Occipital lobe (tissue), 2 donors: ENCODE data around the gene TNS1. TPM values are rescaled to one million over a fixed set of nuclear protein-coding genes. Genes with fewer than 3 reads are reported as not detected.
A peak's percentile ranks its signal among the peaks of the same experiment; 100 is the strongest.

ENCODE experiments used
- DNase-seq: peaks from one replicate; lab custom pipeline; 2025; lab: John Stamatoyannopoulos, UW
- total RNA-seq: library from RNA; depleted of rRNA; stranded (reverse); fragments of >200 nt; gene quantifications from one replicate; pipeline ENCODE4 v1.2.3, GENCODE V29; 2014

Gene TNS1
- total RNA-seq, 1 donor from 2014 or later, result 3.1 TPM

DNA sequence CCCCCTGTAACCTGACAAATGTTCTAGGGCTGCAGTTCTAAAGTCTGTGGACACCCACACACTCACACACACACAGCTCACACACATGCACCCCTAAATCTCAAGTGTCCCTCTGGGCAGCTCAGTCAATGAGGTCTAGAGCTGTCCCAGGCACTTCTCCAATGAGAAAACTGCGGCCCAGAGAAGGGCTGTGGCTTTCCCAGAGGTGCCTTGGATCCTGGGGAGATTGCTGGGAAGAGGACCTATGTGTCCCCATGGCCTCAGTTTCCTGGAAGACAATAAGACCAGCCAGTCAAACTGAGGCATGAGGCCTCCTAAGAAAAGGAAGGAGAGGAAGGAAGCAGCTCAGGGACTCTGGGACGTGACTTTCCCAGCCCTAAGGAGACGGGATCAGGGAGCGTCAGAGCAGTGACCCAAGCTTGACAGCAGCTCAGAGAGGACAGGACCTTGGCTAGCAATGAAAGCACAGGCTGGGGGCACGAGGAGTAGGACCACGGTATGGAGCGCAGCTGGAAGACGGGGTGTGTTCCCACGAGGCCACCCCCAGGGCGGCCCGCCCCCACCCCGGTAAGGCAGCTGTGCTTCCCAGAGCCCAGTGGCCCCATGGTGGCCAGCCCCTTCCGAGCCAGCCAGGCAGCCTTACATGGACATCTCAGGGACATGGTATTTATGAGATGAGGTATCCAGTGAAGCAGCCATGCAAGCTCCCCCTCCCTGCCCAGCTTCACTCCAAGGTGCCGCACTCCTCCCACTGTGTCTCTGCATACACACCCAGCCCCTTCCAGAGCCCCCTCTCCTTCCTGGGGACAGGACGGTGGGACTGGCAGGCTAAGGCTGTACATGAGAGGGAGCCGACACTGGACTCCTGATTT lies 46.0 kb downstream of the TNS1 start:
- no peak for DNase-seq

DNA sequence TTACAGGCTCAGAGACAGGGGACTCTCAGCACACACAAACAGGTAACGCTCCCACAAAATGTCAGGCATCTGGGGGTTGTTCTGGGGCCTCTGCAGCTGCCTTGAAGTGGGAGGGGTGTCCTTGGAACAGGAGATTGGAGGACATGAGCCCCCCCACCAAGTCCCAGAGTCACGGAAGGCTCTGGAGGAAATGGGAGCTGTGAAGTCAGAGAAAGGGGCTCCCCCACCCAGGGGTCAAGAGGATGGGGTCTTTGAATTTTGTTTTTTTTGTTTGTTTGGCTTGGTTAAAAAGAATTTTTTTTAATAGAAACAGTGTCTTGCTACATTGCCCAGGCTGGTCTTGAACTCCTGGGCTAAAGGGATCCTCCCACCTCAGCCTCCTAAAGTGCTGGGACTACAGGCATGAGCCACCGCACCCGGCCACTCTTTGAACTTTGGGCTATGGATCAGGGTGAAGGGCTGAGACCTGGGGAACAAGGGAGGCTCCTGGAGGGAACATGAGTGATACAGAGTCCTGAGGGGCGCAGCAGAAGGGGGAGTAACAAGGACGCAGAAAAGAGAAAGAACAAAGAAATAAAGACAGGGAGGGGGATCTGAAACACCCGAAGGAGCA lies 46.8 kb downstream of the TNS1 start:
- DNase-seq, result no peak

DNA sequence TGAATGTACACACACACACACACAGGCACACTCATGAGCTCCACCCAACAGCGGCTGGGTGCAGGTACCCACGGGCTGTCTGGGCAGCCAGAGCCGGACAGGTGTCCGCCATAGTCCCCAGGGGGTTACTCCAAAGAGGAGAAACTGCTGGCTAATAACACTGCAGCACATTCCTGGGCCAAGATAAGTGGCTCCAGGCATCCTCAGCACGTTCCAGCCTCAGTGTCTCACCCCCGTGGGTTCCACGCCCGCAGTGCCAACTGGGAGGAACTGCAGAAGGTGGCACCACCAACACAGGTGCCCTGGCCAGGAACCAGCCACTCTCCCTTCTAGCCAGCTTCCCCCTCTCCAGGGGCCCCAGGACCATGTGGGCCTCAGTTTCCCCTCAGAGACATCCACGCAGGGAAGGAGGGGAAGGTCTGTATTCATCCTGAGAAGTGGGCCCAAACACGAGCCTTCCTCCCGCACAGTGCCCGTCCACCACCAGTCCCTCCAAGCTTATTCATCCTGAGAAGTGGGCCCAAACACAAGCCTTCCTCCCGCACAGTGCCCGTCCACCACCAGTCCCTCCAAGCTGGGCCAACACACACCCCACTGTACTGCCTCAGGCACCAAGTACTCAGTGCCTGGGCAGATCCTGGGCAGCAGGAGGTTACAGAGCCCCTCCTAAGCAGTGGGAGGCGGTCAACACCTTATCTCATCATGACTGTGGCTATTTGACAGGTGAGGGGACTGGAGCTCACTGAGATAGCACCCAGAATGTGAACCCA lies 47.6 kb downstream of the TNS1 start:
- no peak for DNase-seq

DNA sequence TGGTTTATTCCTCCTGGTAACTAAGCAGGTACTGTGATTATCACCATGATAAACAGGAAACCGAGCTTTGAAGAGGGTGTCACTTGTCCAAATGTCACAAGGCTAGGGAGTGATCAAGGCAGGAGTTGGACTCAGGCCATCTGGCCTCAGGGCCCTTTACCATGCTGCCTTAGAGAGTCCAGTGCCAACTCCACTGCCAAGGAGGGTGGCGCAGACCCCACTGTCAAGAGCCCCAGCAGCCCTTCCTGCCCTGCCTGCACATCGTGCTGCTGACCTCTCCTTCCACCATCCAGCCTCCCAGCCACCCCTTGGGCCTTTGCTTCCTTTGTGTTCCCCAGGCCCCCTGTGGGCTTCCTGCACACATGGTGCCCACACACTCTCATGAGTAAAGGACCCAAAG lies 48.3 kb downstream of the TNS1 start:
- no peak for DNase-seq

DNA sequence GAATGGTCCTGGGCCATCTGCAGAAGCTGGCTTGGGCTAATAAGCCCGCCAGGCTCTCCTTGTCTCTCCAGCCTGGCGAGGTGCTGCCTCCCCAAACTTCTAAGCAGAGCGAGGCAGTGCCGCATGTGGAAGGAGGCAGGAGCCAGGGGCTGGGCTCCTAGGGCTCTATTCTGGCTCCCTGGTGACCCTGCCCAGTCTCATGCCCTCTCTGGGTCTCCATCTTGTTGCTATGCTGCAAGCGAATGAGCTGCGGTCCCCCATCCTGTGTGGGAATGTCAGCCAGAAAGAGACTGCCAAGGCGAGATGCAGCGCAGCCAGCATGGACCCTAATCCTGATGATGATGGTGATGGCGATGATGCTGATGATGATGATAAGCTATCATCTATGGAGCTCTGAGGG lies 48.7 kb downstream of the TNS1 start:
- no peak for DNase-seq

DNA sequence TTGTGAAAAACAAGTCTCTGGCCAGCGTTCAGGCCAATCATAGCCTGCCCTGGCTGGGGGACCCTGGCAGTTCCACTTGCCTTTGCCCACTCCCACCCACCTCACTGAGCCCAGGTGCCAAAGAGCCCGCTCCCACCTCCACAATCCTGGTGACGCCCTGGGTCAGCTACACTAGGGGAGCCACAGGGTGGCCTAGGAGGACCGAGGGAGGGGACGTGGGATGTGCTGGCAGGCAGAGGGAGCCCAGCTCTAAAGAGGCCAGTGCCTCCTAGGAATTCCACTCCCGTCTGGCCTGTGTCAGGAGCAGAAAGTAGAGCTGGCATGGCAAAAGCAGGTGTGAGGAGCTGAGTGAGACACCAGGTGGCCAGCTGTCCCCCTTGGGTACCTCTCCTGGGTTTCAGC lies 49.3 kb downstream of the TNS1 start:
- no peak for DNase-seq

DNA sequence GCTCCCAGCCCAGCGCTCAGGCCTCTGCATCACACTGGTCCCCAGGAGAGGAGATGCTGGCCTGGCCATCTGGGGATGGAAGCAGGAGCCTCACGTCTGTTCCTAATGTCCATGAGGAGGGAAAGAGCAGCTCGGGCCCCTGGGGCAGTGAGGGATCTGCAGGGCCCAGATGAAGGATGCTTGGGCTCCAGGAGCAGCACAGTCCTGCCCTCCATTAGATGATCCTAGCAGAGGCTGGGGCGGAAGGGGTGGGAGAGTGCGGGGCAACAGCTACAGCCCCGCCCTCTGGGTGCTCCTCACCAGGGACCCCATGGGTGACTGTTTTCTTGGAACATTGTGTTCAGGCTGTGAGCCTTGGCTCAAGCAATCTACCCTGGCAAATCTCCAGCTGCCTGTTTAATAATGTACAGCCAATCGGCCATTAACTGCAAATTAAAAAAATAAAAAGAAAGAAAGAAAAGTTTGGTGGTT lies 49.7 kb downstream of the TNS1 start:
- DNase-seq, result no peak

DNA sequence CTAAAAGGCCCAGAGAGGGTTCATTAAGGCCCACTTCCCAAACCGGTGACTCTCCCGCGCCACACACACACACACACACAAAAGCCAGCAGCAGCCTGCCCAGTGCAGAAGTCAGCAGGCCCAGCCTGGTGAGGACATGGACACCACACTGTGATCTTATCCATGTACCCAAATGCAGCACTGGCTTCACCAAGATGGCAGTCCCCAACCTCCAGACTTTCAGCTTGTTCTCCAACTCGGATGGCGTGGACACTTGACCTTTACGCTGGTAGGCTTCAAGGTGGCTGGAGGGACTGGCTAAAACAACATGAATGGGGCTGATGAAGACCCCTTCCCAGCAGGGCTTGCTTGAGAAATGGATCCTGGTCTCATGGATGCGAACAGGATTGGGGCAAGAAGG lies 50.4 kb downstream of the TNS1 start:
- no peak for DNase-seq

DNA sequence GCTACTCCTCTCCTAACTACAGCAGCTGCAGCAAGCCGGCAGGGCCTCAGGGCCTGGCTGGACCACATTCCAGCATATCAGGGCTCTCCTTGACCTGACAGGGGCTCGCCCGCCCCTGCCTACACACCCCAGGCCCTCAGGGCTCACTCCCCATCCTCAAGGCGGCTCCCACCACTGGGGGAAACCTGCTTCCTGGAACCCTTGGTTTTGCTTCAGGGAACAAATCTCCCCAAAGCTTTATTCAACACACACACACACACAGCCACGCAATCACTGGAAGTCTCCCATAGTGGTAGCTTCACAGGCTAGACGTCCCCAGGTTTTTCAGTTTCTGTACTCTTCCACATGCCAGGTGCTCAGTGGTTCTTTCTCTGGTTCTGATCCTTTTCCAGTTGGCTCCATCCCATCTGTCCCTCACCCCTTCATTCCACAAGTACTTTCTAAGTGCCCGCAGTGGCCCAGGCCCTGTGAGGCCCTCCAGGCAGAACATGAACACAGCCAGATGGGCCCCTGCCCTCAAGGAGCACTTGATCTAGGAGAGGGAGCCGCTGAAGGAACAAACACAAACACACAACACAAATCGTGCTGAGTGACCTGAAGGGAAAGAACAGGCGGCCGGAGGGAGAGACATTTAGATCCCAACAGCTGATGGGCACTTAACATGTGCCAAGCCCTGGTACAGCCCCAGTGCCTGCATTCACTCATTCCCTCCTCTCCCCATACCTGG lies 51.1 kb downstream of the TNS1 start:
- no peak for DNase-seq

DNA sequence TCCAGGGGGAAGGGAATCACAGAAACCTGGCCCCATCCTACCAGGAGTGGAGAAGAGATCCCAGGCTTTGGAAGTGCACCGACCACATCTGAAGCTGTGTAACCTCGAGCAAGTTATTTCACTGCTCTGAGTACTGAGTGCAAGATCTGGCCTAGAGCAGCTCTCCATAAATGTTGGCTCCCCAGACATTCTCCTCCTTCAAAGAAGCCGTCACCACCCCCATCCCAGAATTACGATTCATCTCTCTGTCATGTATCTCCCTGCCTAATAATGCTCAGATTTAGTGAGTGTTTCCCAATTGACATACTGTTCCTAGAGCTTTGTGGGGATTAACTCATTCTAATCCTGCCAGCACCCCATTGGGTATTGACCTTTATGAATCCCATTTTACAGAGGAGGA lies 51.7 kb downstream of the TNS1 start:
- no peak for DNase-seq

DNA sequence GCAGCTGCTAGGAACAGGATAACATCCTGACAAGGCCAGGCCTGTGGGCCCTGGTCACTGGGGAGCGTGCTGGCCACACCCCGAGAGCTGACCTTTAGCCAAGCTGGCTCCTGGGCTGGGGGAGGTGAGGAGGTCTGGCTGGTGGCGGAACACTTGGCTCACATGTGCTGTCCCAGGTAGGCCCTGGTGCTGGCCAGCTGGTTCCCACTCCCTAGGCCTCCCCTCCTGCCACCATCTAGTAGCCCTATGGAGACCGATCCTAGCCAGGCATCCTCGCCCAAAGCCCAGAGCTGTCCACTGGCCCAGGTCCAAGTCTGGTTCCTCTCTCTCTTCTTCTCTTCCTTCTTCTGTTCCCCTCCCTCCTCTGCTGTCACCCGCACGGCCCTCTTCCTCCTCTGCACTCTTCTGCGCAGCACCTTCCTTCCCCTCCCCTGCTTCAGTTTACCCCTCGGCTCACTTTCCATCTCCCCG lies 52.4 kb downstream of the TNS1 start:
- DNase-seq, result no peak

DNA sequence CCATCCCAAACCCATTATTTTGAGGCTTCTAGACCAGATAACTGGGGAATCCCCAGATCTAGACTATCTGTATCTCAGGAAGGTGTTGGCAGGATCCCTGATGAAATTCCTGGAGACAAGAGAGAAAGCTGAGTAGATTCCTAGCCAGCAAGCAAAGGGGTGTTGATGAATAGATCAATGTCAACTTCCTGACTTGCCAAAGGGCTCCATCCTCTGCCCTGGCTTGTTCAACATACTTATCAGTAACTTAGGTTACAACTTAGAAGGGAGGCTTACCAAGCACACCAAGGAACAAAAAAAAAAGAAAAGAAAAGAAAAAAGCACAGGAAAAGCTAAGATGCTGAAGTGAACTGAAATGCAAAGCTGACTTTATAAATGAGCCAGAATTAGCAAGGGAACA lies 53.3 kb downstream of the TNS1 start:
- no peak for DNase-seq

DNA sequence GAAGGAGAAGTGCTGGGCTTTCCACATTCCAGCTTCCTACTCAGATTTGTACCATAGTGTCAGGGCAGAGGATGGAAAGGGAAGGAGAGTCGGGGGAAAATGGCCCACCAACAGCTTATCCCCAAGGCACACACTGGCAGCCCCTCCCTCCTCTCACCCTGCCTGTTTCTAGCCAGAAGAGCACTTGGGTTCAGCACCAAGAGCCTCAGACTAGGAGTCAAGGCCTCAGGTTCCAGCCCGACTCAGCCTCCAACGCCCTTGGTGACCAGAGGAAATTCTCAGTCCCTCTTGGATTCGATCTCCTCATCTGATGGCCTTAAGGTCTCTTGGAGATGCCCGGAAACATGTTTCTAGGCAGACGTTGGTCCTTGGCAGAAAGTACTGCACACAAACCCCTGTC lies 53.9 kb downstream of the TNS1 start:
- DNase-seq, result no peak

DNA sequence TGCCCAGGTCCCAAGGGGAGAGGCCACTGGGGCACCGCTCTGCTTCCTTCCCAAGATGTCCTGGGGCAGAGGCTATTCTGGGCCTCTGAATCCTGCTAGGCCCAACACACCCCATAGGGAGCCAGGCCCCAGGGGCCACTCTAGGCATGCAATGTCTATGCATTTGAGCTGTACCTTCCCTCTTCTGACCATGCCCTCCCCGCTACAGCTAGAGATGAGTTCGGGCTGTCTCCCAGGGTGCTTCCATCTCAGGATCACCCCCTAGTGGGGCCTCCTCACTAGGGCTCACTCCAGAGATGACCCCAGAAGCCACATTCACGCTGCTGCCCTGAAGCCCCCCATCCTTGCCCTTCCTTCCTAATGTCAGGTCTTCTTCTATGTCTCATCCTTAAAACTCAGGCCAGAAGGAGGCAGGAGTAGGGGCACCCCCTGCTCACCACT lies 54.4 kb downstream of the TNS1 start:
- DNase-seq, result no peak

DNA sequence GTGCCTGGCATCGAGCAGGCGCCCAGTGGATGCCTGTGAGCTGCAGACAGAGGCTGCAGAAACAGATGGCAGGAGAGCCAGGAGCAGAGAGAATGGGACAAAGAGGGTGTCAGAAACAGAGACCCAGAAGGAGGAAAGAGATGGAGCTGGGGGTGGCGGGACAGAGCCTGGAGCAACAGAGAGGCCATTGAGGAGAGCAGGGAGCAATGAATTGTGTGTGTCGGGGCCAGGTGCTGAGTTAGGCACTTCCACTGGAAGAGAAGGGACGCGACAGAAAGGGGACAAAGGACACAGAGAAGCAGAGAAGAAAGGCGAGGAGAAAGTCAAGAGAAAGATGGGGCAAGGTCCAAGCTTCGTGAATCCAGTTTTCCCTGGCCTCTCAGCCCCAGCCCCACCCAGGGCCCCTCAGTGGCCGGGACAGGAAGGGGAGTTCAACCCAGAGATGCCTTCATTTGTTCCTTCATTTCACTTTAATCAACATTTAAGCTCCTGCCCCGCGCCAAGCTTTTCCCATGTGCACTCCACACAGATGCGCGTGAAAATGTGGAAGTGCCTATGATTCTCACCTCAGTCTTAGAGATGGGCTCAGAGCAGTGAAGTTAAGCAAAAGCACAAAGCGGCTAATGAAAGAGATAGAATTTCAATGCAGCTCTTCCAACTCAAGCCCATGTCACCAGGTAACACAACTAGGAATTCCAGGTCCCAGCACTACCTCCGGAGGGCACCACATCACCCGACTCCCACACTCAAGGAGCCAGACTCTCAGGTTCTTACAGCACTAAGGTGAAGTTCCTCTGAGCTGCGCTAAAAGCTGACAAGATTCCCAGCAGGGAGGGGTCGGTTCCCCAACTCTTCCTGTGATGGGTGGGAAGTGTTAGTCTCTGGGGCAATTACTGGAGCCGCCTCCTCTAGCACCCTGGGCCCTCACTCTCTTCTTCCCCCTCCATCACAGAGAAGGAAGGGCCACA lies 55.1 kb downstream of the TNS1 start:
- DNase-seq, result peak; percentile 20

DNA sequence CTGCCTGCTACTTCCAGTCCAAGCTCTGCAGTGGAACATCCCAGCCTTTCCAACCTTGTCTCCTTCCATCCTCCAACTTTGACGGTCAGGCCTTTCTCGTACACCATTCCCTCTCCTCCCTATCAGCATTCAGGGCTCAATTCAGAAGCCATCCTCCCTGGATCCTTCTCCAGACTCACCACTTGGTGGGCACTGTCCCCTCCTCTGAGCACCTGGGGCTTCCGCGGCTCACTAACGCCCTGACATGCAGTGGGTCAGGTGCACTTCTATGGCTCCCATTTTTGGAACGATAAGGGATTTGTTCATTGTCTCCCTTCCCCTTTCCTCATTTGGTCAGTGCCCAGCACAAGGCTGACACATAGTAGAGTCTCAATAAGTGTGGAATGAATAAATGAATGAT lies 56.7 kb downstream of the TNS1 start:
- DNase-seq, result no peak

DNA sequence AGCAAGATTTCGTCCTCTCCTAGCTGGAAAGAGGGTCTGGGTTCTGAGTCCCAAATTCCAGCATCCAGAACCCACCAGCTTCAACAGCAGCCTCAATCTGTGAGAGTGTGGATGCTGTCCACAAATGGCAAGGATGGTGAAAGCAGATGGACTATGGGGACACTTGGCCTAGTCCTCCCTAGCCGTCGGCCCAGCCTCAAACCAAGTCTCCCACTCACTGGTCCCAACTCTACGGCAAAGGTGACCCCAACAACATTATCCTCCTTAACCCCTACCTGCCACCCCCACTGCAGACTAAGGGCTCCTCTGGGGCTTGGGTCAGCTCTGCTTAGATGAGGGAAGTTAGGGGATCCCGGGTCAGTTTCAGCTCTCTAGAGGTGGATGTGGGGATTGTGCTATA lies 57.3 kb downstream of the TNS1 start:
- DNase-seq, result no peak

DNA sequence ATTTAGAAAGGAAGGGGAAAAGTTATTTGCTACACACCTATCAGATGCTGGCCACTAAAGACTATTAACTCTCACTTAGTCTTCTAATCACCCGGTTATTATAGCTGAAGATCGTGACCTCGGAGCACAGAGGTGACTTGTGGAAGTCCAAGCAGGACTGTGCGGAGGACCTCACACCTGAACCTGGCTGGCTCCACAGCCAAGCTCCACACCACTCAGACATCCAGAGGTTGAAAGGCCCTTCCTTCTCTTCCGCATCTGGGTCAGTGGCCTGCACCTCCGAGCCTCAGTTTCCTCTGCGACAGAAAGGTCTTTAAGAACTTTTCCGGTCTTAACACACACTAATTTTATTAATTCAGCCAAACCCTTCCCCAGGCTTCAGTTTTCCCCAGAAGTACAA lies 57.9 kb downstream of the TNS1 start:
- DNase-seq, result no peak

DNA sequence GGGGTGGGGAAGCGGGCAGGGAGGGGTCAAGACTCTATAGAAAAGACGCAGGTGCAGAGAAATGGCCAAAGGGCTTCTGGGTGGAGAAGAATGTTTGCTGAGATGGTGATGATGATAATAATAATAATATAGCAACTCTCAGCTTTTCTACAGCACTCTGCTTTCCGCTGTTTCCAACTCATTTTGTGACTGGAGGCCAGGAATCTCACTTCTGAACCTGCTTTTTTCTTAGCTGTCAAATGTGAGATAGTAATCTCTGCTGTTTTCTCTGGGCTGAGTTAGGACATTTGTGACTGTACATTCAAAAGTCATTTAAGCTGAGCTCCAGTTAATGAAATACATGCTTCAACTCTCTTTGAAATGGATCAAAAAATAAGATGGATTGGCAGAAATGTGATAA lies 58.4 kb downstream of the TNS1 start:
- DNase-seq, result no peak
